ENCODE results near the gene CRYZL1. TPM values are rescaled to one million over a fixed set of nuclear protein-coding genes. Genes with fewer than 3 reads are reported as not detected.

The CRYZL1 gene
- total RNA-seq, 5 donors from 2014 or later (not counting 1 experiment from before 2014, with no cell fraction given) = 26.5 to 58.3 (median 47.8) TPM

DNA sequence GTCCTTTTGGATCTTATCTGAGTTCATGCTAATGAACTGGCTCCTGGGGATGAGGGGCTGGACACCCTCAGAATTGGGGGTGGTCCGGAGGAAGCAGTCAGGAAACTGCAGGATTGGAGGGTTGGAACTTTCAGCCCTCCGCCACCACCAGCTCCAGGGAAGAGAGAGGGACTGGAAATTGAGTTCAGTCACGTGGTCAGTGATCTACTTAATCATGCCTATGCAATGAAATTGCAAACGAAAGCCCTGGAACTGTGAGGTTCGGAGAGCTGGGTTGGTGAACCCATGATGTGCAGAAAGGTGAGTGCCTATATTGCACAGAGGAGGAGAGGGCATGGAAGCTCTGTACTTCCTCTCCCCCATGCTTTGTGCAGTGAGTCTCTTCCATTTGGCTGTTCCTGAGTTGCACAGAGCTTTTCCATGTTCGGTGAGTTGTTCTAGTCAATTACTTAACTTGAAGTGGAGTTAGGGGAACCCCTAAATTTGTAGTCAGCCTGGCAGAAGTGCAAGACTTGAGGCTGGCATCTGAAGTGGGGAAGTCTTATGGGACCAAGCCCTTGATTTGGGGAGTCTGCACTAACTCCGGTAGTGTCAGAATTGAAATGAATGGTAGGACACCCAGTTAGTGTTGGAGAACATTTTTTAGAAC is 17.5 kb upstream of the CRYZL1 start:
- H3K4me1 Mint-ChIP-seq = no peaks in the 10 kb centered on the region
- no peak overlapping the region for H3K4me3 Mint-ChIP-seq
- 81% methylated on average over 5 of the region's 7 CpGs for WGBS (ENCODE audit: insufficient coverage)
- DNase-seq = no peak
- CTCF ChIA-PET = interaction anchor here in 1 of 2 donors (0.6 kb wide), 1 partner anchor 967 kb away, joined by 4 read pairs; no protein-coding TSS in a partner anchor
- peaks cover 0 to 3% (median 0%) of the 10 kb centered on the region in 3 donors for H3K9me3 Mint-ChIP-seq
- POLR2A ChIA-PET = interaction anchor here in 1 of 2 donors (0.6 to 0.7 kb wide), 2 partner anchors 135 to 247 kb away, joined by 4 to 6 read pairs; no protein-coding TSS in a partner anchor
- H3K27me3 Mint-ChIP-seq = peaks cover 3 to 12% of the 10 kb centered on the region in 2 donors
- Histone ChIP-seq H3K27ac (ENCODE audit: low read length) (no peak overlapping the region), H3K27me3 (replicated peaks in 1 of 2; ENCODE audit: control insufficient read depth in 2 of 2, extremely low read depth in 1 of 2, insufficient read depth in 2 of 2, low read length in 1 of 2) (peaks cover 0 to 2% of the 10 kb centered on the region in 2 experiments), H3K4me3 (ENCODE audit: control insufficient read depth in 1 of 2, extremely low read depth in 1 of 2, low read length in 1 of 2) (no peak overlapping the region), H3K4me1 (ENCODE audit: control insufficient read depth in 1 of 2, extremely low read depth in 1 of 2, insufficient read depth in 2 of 2, low read length in 2 of 2) (no peaks in the 10 kb centered on the region), H3K9me3 (no peaks in the 10 kb centered on the region), H3K36me3 (ENCODE audit: control insufficient read depth in 2 of 2, extremely low read depth in 1 of 2, insufficient read depth in 1 of 2, low read length in 1 of 2) (no peaks in the 10 kb centered on the region)
- ATAC-seq (replicated peaks in 1 of 4) = no peak
- H3K36me3 Mint-ChIP-seq = no peaks in the 10 kb centered on the region
- H3K27ac Mint-ChIP-seq = no peak overlapping the region

DNA sequence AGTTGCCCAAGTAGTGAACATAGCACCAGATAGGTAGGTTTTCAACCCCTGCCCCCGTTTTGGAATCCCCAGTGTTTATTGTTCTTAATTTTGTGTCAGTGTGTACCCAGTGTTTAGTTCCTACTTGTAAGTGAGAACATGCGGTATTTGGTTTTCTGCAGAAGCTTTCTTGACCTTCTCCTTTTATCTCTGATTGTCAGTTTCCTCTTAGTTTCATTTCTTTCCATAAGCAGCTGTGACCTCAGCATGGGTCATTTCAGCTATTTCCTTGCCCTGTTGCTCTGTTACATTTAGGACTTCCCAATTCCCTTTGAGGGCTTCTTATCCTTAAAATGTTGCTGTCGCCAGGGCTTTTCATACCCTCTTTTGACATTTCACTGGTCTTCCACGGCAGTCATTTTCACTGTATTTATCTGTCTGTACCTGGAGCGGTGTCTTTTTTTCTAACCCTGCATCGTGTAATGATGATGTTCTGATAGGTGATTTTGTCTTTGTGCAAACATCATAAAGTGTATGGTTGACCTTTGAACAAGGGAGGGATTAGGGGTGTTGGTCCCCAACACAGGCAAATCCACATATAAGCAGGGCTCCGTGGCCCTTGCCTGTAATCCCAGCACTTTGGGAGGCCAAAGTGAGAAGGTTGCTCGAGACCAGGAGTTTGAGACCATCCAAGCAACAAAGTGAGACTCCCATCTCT is 15.7 kb upstream of the CRYZL1 start:
- no CpG with 5 or more reads among the region's 8 CpGs for whole genome bisulfite sequencing (ENCODE audit: insufficient coverage)
- Mint-ChIP-seq H3K9me3 (peaks cover 0 to 3% (median 0%) of the 10 kb centered on the region in 3 donors), H3K27me3 (peaks cover 3 to 12% of the 10 kb centered on the region in 2 donors), H3K4me3 (no peak overlapping the region), H3K36me3 (no peaks in the 10 kb centered on the region), H3K27ac (no peak overlapping the region), H3K4me1 (no peaks in the 10 kb centered on the region)
- H3K4me1 ChIP-seq (ENCODE audit: control insufficient read depth in 1 of 2, extremely low read depth in 1 of 2, insufficient read depth in 2 of 2, low read length in 2 of 2) = no peaks in the 10 kb centered on the region
- no peak for ATAC-seq (replicated peaks in 1 of 4)
- no peak overlapping the region for H3K4me3 ChIP-seq (ENCODE audit: control insufficient read depth in 1 of 2, extremely low read depth in 1 of 2, low read length in 1 of 2)
- H3K27ac ChIP-seq (ENCODE audit: low read length) = no peak overlapping the region
- no peak for DNase-seq
- H3K36me3 ChIP-seq (ENCODE audit: control insufficient read depth in 2 of 2, extremely low read depth in 1 of 2, insufficient read depth in 1 of 2, low read length in 1 of 2) = no peaks in the 10 kb centered on the region
- ChIA-PET CTCF (no interaction called here), POLR2A (interaction anchor here in 1 of 2 donors (0.6 kb wide), 2 partner anchors 189 to 329 kb away, joined by 3 read pairs; no protein-coding TSS in a partner anchor)
- H3K9me3 ChIP-seq = no peaks in the 10 kb centered on the region
- H3K27me3 ChIP-seq (replicated peaks in 1 of 2; ENCODE audit: control insufficient read depth in 2 of 2, extremely low read depth in 1 of 2, insufficient read depth in 2 of 2, low read length in 1 of 2) = peaks cover 0 to 2% of the 10 kb centered on the region in 2 experiments

DNA sequence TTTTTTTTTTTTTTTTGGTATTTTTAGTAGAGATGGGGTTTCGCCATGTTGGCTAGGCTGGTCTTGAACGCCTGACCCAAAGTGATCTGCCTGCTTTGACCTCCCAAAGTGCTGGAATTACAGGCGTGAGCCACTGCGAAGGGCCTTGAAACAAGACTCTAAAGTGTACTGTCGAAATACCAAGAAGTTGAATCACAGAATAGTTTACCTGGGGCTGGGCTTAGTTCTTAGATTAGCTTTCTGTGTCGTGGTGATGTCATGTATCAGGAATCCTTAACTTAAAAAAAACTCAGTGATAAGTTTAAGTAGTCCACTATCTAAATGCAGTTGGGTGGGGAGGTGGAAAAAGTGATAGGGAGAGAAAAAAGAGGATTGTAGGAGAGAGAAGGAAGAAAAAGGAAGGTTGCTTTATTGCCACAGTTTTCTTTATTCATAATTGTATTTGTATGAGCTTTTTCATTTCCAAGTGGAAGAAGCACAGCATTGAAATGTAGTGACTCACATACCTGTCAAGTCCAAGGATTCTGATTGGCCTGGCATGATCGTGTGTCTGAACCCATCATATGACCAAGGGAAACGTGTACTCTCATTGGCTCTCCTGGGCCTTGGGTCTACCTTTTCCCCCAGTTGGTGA is 14.2 kb upstream of the CRYZL1 start:
- no peak overlapping the region for H3K27ac ChIP-seq (ENCODE audit: low read length)
- Mint-ChIP-seq H3K9me3 (no peaks in the 10 kb centered on the region), H3K36me3 (no peaks in the 10 kb centered on the region), H3K4me3 (no peak overlapping the region), H3K27ac (no peak overlapping the region), H3K27me3 (peaks cover 3 to 12% of the 10 kb centered on the region in 2 donors), H3K4me1 (no peaks in the 10 kb centered on the region)
- 91% methylated on average over 4 of the region's 8 CpGs for WGBS (ENCODE audit: insufficient coverage)
- H3K36me3 ChIP-seq (ENCODE audit: control insufficient read depth in 2 of 2, extremely low read depth in 1 of 2, insufficient read depth in 1 of 2, low read length in 1 of 2) = no peaks in the 10 kb centered on the region
- no peaks in the 10 kb centered on the region for H3K4me1 ChIP-seq (ENCODE audit: control insufficient read depth in 1 of 2, extremely low read depth in 1 of 2, insufficient read depth in 2 of 2, low read length in 2 of 2)
- ATAC-seq (replicated peaks in 1 of 4) (no peak), DNase-seq (no peak)
- H3K27me3 ChIP-seq (replicated peaks in 1 of 2; ENCODE audit: control insufficient read depth in 2 of 2, extremely low read depth in 1 of 2, insufficient read depth in 2 of 2, low read length in 1 of 2) = peaks cover 0 to 5% of the 10 kb centered on the region in 2 experiments
- no peaks in the 10 kb centered on the region for H3K9me3 ChIP-seq
- ChIA-PET CTCF (no interaction called here), POLR2A (no interaction called here)
- no peak overlapping the region for H3K4me3 ChIP-seq (ENCODE audit: control insufficient read depth in 1 of 2, extremely low read depth in 1 of 2, low read length in 1 of 2)

DNA sequence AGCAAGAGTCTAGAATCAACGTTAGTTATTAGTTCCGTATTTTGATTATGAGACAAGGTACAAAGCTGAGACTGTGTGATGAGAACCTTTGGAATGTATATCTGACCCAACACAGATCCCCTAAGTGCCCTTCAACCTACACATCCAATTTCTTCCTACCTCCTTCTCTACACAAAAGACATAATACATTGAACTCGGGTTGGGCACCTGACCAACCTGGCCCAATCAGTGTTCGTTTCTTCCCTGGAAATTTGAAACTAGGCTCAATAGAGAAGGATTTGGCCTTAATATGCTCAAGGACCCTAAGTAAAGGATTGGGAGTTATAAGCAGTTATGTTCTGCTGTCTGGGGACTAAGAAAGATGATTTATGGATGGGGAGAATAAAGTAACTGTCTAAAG is 12.9 kb upstream of the CRYZL1 start:
- H3K27me3 ChIP-seq (replicated peaks in 1 of 2; ENCODE audit: control insufficient read depth in 2 of 2, extremely low read depth in 1 of 2, insufficient read depth in 2 of 2, low read length in 1 of 2) = peaks cover 0 to 5% of the 10 kb centered on the region in 2 experiments
- Mint-ChIP-seq H3K27ac (no peak overlapping the region), H3K9me3 (no peaks in the 10 kb centered on the region), H3K36me3 (no peaks in the 10 kb centered on the region), H3K4me3 (no peak overlapping the region), H3K4me1 (no peaks in the 10 kb centered on the region), H3K27me3 (peaks cover 3 to 12% of the 10 kb centered on the region in 2 donors)
- ChIA-PET POLR2A (no interaction called here), CTCF (no interaction called here)
- no peaks in the 10 kb centered on the region for H3K4me1 ChIP-seq (ENCODE audit: control insufficient read depth in 1 of 2, extremely low read depth in 1 of 2, insufficient read depth in 2 of 2, low read length in 2 of 2)
- no peaks in the 10 kb centered on the region for H3K36me3 ChIP-seq (ENCODE audit: control insufficient read depth in 2 of 2, extremely low read depth in 1 of 2, insufficient read depth in 1 of 2, low read length in 1 of 2)
- 83% methylated on average over 1 of the region's 4 CpGs for WGBS (ENCODE audit: insufficient coverage)
- no peaks in the 10 kb centered on the region for H3K9me3 ChIP-seq
- no peak overlapping the region for H3K27ac ChIP-seq (ENCODE audit: low read length)
- DNase-seq (no peak), ATAC-seq (replicated peaks in 1 of 4) (no peak)
- H3K4me3 ChIP-seq (ENCODE audit: control insufficient read depth in 1 of 2, extremely low read depth in 1 of 2, low read length in 1 of 2) = no peak overlapping the region

DNA sequence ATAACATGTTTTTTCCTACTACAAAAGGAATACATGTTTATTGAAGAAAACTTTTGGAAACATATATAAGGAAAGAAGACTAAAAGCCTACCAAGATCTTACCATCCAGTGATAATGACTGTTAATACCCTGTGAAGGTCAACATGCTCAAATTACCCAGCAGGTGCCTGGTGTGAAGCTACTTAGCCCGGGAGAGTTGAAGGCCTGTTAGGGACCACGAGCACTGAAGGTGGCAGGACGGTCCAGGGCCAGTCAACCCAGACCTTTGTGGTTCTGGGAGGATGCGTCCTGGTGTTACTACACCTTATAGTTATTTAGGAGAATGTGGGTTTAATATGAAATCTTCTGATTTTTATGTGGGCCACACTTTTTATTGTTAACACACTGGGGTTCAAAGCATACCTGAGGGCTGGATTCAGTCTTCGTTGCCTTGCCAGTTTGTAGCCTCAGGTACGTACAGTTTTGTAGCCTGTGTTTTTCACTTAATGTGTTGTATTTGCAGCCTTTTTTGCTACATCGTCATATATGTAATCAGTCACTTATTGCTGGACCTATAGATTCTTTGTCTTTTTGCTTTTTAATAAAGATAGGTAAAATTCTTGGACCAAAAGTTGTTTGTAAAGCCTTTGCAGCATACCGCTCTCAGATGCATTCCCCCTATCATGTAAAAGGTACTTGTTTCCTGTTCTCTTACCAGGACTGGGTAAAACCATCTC is 10.6 kb upstream of the CRYZL1 start:
- Mint-ChIP-seq H3K36me3 (no peaks in the 10 kb centered on the region), H3K4me3 (no peak overlapping the region), H3K27me3 (peaks cover 0 to 3% of the 10 kb centered on the region in 2 donors), H3K27ac (no peak overlapping the region), H3K4me1 (no peaks in the 10 kb centered on the region), H3K9me3 (no peaks in the 10 kb centered on the region)
- H3K36me3 ChIP-seq (ENCODE audit: control insufficient read depth in 2 of 2, extremely low read depth in 1 of 2, insufficient read depth in 1 of 2, low read length in 1 of 2) = no peaks in the 10 kb centered on the region
- peaks cover 0 to 6% of the 10 kb centered on the region in 2 experiments for H3K27me3 ChIP-seq (replicated peaks in 1 of 2; ENCODE audit: control insufficient read depth in 2 of 2, extremely low read depth in 1 of 2, insufficient read depth in 2 of 2, low read length in 1 of 2)
- H3K9me3 ChIP-seq = no peaks in the 10 kb centered on the region
- no peak overlapping the region for H3K27ac ChIP-seq (ENCODE audit: low read length)
- no peak for DNase-seq
- no peak overlapping the region for H3K4me3 ChIP-seq (ENCODE audit: control insufficient read depth in 1 of 2, extremely low read depth in 1 of 2, low read length in 1 of 2)
- WGBS (ENCODE audit: insufficient coverage) = 90% methylated on average over 3 of the region's 8 CpGs
- H3K4me1 ChIP-seq (ENCODE audit: control insufficient read depth in 1 of 2, extremely low read depth in 1 of 2, insufficient read depth in 2 of 2, low read length in 2 of 2) = no peaks in the 10 kb centered on the region
- ATAC-seq (replicated peaks in 1 of 4) = no peak
- ChIA-PET POLR2A (no interaction called here), CTCF (no interaction called here)

DNA sequence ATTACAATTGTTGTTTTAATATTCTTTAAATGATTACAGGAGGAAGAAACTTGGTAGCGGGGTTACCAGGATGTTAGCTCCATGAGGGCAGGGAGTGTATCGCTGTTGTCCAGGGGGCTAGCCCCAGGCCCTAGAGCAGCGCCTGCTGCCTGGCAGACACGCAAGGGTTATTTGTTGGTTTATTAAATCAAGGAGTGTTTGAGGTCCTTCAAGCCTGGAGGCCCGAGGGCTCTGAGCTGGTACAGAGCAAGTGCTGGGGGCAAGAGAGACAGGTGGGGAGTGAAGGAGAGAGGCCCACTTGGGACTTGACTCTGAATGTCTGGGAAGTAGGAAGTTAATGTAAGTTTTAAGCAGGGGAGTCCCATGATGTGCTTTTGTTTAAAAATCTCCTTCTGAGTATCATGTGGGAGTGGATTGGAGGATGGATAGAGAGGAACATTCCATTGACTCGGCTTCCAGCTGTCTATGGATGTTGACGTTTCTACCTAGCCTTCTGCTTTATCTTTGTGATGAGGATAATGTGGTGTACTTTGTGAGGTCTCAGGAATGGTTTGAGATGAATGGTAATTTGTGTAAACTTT is 9.5 kb upstream of the CRYZL1 start:
- Mint-ChIP-seq H3K9me3 (no peaks in the 10 kb centered on the region), H3K27ac (no peak overlapping the region), H3K4me1 (no peaks in the 10 kb centered on the region), H3K27me3 (peaks cover 0 to 2% of the 10 kb centered on the region in 2 donors), H3K4me3 (no peak overlapping the region), H3K36me3 (no peaks in the 10 kb centered on the region)
- CTCF ChIA-PET = no interaction called here
- POLR2A ChIA-PET = interaction anchor here in 1 of 2 donors (0.5 kb wide), 1 partner anchor 1370 kb away, joined by 5 read pairs; no protein-coding TSS in a partner anchor
- peaks cover 0 to 6% of the 10 kb centered on the region in 2 experiments for H3K27me3 ChIP-seq (replicated peaks in 1 of 2; ENCODE audit: control insufficient read depth in 2 of 2, extremely low read depth in 1 of 2, insufficient read depth in 2 of 2, low read length in 1 of 2)
- H3K4me3 ChIP-seq (ENCODE audit: control insufficient read depth in 1 of 2, extremely low read depth in 1 of 2, low read length in 1 of 2) = no peak overlapping the region
- H3K4me1 ChIP-seq (ENCODE audit: control insufficient read depth in 1 of 2, extremely low read depth in 1 of 2, insufficient read depth in 2 of 2, low read length in 2 of 2) = no peaks in the 10 kb centered on the region
- H3K9me3 ChIP-seq = no peaks in the 10 kb centered on the region
- DNase-seq (no peak), ATAC-seq (replicated peaks in 1 of 4) (no peak)
- no peak overlapping the region for H3K27ac ChIP-seq (ENCODE audit: low read length)
- WGBS (ENCODE audit: insufficient coverage) = 95% methylated on average over 5 of the region's 7 CpGs
- H3K36me3 ChIP-seq (ENCODE audit: control insufficient read depth in 2 of 2, extremely low read depth in 1 of 2, insufficient read depth in 1 of 2, low read length in 1 of 2) = no peaks in the 10 kb centered on the region

Data from T-cell (primary cell).